ENCODE results near the gene GPRASP2. TPM values are rescaled to one million over a fixed set of nuclear protein-coding genes. Genes with fewer than 3 reads are reported as not detected.
A peak's percentile ranks its signal among the peaks of the same experiment; 100 is the strongest.

Gene GPRASP2
- total RNA-seq, 4 donors from 2014 or later = 0.80 to 3.6 (median 2.1) TPM

GRCh38 chrX:102708900-102709299 is 3.3 kb upstream of the GPRASP2 start:
- Histone ChIP-seq H3K4me3 (no peak overlapping the region), H3K4me1 (no peaks in the 10 kb centered on the region), H3K27me3 (no peaks in the 10 kb centered on the region), H3K36me3 (no peaks in the 10 kb centered on the region), H3K9me3 (no peaks in the 10 kb centered on the region), H3K27ac (no peak overlapping the region)
- ATAC-seq (no peak), DNase-seq (no peak)
- TF ChIP-seq, protein P1, sequence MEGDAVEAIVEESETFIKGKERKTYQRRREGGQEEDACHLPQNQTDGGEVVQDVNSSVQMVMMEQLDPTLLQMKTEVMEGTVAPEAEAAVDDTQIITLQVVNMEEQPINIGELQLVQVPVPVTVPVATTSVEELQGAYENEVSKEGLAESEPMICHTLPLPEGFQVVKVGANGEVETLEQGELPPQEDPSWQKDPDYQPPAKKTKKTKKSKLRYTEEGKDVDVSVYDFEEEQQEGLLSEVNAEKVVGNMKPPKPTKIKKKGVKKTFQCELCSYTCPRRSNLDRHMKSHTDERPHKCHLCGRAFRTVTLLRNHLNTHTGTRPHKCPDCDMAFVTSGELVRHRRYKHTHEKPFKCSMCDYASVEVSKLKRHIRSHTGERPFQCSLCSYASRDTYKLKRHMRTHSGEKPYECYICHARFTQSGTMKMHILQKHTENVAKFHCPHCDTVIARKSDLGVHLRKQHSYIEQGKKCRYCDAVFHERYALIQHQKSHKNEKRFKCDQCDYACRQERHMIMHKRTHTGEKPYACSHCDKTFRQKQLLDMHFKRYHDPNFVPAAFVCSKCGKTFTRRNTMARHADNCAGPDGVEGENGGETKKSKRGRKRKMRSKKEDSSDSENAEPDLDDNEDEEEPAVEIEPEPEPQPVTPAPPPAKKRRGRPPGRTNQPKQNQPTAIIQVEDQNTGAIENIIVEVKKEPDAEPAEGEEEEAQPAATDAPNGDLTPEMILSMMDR (IDR thresholded peaks at IDR 0.05 in 4 of 5, conservative IDR thresholded peaks at IDR 0.05 in 1 of 5) = no peak
- TF ChIP-seq POLR2A (IDR thresholded peaks at IDR 0.05) = no peak
- intact Hi-C loops (cut with DNase I; ENCODE audit: low total_unique reads) (no loop called here), in situ Hi-C loops (cut with MboI; ENCODE audit: low sequenced_read_pairs in 4 of 4) (loop anchor here in 1 of 4 donors (25.0 kb wide), 1 partner anchor 103 kb away; no protein-coding TSS in a partner anchor)

DNA sequence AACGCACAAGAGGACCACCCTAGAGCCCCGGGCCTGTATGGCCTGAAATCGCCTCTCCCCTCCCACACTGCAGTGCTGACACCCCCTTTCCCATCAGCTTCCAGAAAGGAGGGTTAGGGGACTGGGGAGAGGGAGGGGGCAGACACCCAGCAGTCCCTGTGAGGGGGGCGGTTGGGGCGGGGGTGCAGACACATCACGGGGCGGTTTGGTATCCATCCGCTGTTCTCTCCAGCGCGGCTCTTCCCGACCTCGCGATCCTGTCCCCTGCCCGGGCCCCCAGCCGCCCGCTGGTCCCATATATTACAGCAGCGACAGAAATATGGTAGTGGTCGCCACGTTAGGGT is 404 bp upstream of the GPRASP2 start:
- DNase-seq = no peak
- Histone ChIP-seq H3K4me1 (no peaks in the 10 kb centered on the region), H3K9me3 (no peaks in the 10 kb centered on the region), H3K27ac (no peak overlapping the region), H3K4me3 (peak overlapping the region; percentile 58 to 69 (median 60)), H3K36me3 (no peaks in the 10 kb centered on the region), H3K27me3 (no peaks in the 10 kb centered on the region)
- intact Hi-C loops (cut with DNase I; ENCODE audit: low total_unique reads) = loop anchor here (5.0 to 10.0 kb wide), 2 partner anchors 110 to 197 kb away; partner anchors contain the start of gene TMSB15A
- in situ Hi-C loops (cut with MboI; ENCODE audit: low sequenced_read_pairs in 4 of 4) = loop anchor here in 1 of 4 donors (25.0 kb wide), 1 partner anchor 100 kb away; no protein-coding TSS in a partner anchor
- no peak for ATAC-seq
- TF ChIP-seq POLR2A (IDR thresholded peaks at IDR 0.05) = no peak
- TF ChIP-seq, protein P1 (IDR thresholded peaks at IDR 0.05 in 4 of 5, conservative IDR thresholded peaks at IDR 0.05 in 1 of 5) = no peak

DNA sequence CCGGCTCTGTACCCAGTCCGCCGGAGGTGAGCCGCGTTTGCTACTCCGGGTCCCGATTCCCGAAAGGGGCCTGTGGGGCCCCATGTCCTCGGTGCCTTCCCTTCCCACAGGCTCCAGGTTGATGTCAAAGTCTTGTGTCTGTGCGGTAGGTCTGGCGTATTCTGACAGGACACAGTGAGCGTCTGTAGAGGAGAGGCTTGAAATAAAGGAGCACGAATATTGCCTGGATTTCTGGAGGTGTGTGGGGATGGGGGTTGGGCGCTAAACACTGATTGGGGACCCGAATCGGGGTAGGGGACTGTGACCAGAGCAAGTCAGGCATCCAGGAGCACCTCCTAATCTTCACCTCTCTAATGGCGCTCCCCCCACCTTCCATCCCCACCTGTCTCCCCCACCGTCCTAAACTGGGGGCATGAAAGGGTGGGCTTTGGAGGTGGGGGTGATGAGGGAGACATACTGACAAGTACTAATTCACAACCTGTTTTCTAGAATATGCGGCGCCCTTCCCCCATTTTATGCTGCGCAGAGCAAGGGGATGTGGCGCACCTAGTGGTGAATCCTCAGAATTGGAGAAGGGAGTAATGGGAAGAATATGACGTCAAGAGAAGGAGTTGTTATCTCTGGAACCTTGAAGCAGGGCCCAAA is 855 bp downstream of the GPRASP2 start:
- DNase-seq (peak; percentile 9 to 27), ATAC-seq (peak; percentile 79 to 83)
- H3K27me3 ChIP-seq = no peaks in the 10 kb centered on the region
- H3K4me1 ChIP-seq = no peaks in the 10 kb centered on the region
- H3K27ac ChIP-seq = peak overlapping the region; percentile 61 to 77 (median 68)
- in situ Hi-C loops (cut with MboI; ENCODE audit: low sequenced_read_pairs in 4 of 4) (loop anchor here in 1 of 4 donors (25.0 kb wide), 1 partner anchor 99 kb away; no protein-coding TSS in a partner anchor), intact Hi-C loops (cut with DNase I; ENCODE audit: low total_unique reads) (loop anchor here (5.0 to 10.0 kb wide), 2 partner anchors 111 to 198 kb away; partner anchors contain the start of gene TMSB15A)
- TF ChIP-seq, protein P1 (IDR thresholded peaks at IDR 0.05 in 4 of 5, conservative IDR thresholded peaks at IDR 0.05 in 1 of 5) = peak; percentile 20 to 55 (median 44)
- no peak for TF ChIP-seq POLR2A (IDR thresholded peaks at IDR 0.05)
- no peaks in the 10 kb centered on the region for H3K36me3 ChIP-seq
- H3K9me3 ChIP-seq = no peaks in the 10 kb centered on the region
- H3K4me3 ChIP-seq = peak overlapping the region; percentile 58 to 69 (median 60)

DNA sequence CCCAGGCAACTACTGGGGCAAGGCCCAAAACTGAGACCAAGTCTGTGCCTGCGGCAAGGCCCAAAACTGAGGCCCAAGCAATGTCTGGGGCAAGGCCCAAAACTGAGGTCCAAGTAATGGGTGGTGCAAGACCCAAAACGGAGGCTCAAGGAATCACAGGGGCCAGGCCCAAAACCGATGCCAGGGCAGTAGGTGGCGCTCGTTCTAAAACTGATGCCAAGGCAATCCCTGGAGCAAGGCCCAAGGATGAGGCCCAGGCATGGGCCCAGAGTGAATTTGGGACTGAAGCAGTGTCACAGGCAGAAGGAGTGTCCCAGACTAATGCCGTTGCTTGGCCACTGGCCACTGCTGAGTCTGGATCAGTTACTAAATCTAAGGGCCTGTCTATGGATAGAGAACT is 2.7 kb downstream of the GPRASP2 start:
- DNase-seq (no peak), ATAC-seq (no peak)
- no peak overlapping the region for H3K4me3 ChIP-seq
- no peak for TF ChIP-seq POLR2A (IDR thresholded peaks at IDR 0.05)
- no peaks in the 10 kb centered on the region for H3K9me3 ChIP-seq
- H3K4me1 ChIP-seq = no peaks in the 10 kb centered on the region
- in situ Hi-C loops (cut with MboI; ENCODE audit: low sequenced_read_pairs in 4 of 4) (loop anchor here in 1 of 4 donors (25.0 kb wide), 1 partner anchor 97 kb away; no protein-coding TSS in a partner anchor), intact Hi-C loops (cut with DNase I; ENCODE audit: low total_unique reads) (loop anchor here (5.0 to 10.0 kb wide), 3 partner anchors 63 to 200 kb away; partner anchors contain the start of genes GPRASP1 and TMSB15A)
- H3K27me3 ChIP-seq = no peaks in the 10 kb centered on the region
- H3K27ac ChIP-seq = no peak overlapping the region
- no peaks in the 10 kb centered on the region for H3K36me3 ChIP-seq

GRCh38 chrX:102715967-102716366 is 3.7 kb downstream of the GPRASP2 start:
- ATAC-seq = no peak
- H3K36me3 ChIP-seq = no peaks in the 10 kb centered on the region
- in situ Hi-C loops (cut with MboI; ENCODE audit: low sequenced_read_pairs in 4 of 4) = loop anchor here in 1 of 4 donors (25.0 kb wide), 1 partner anchor 96 kb away; no protein-coding TSS in a partner anchor

More at GRCh38 chrX:102715967-102716366, 3.7 kb downstream of the GPRASP2 start:
- H3K27ac ChIP-seq = no peak overlapping the region
- no peaks in the 10 kb centered on the region for H3K27me3 ChIP-seq
- no peak overlapping the region for H3K4me3 ChIP-seq
- intact Hi-C loops (cut with DNase I; ENCODE audit: low total_unique reads) = loop anchor here (5.0 to 10.0 kb wide), 2 partner anchors 64 to 201 kb away; partner anchors contain the start of genes GPRASP1 and TMSB15A
- TF ChIP-seq, protein P1 (IDR thresholded peaks at IDR 0.05 in 4 of 5, conservative IDR thresholded peaks at IDR 0.05 in 1 of 5) = no peak
- no peak for TF ChIP-seq POLR2A (IDR thresholded peaks at IDR 0.05)
- DNase-seq = no peak
- H3K9me3 ChIP-seq = no peaks in the 10 kb centered on the region
- no peaks in the 10 kb centered on the region for H3K4me1 ChIP-seq

Data from gastrocnemius medialis (tissue), 4 donors.